T follicular helper cell (primary cell): ENCODE results near the gene PDZD2.

ENCODE experiments used
- DNase-seq: peaks from one replicate; pipeline ENCODE4 v3.0.0-alpha.2; 2020; ENCODE audit warnings: low read depth

Gene PDZD2

GRCh38 chr5:32138839-32139493 lies 500.0 kb downstream of the PDZD2 start:
- DNase-seq = peak; percentile 5

GRCh38 chr5:32143617-32144377 lies 504.9 kb downstream of the PDZD2 start:
- no peak for DNase-seq

- DNase-seq = no peak
Observed at GRCh38 chr5:32144378-32145207, 505.7 kb downstream of the PDZD2 start.

- DNase-seq = no peak
Observed at GRCh38 chr5:32145378-32145777, 506.4 kb downstream of the PDZD2 start.

- no peak for DNase-seq
Observed at GRCh38 chr5:32147236-32147635, 508.3 kb downstream of the PDZD2 start.

GRCh38 chr5:32147959-32148358 lies 509.0 kb downstream of the PDZD2 start:
- no peak for DNase-seq

GRCh38 chr5:32150366-32150765 lies 511.4 kb downstream of the PDZD2 start:
- no peak for DNase-seq

GRCh38 chr5:32151198-32151597 lies 512.3 kb downstream of the PDZD2 start:
- DNase-seq = no peak

GRCh38 chr5:32153723-32154122 lies 514.8 kb downstream of the PDZD2 start:
- DNase-seq = no peak

GRCh38 chr5:32155211-32155610 lies 516.3 kb downstream of the PDZD2 start:
- no peak for DNase-seq

- no peak for DNase-seq
Observed at GRCh38 chr5:32156635-32157034, 517.7 kb downstream of the PDZD2 start.

GRCh38 chr5:32157078-32157477 lies 518.1 kb downstream of the PDZD2 start:
- no peak for DNase-seq

GRCh38 chr5:32158679-32158975 lies 519.7 kb downstream of the PDZD2 start:
- DNase-seq = no peak

GRCh38 chr5:32159328-32160072 lies 520.6 kb downstream of the PDZD2 start:
- DNase-seq = no peak

- no peak for DNase-seq
Observed at GRCh38 chr5:32160228-32160627, 521.3 kb downstream of the PDZD2 start.
